Parathyroid adenoma (tissue), 2 donors: ENCODE results near the gene DSG3.

Experiments used
- H2AFZ ChIP-seq: fragments of 300-600 bp; sonication (generic); one replicate; pipeline ENCODE4 v1.7.0; 2017; ENCODE audit warnings: antibody characterized with exemption, mild to moderate bottlenecking
- H3K27ac ChIP-seq: fragments of 300-600 bp; sonication (generic); one replicate; pipeline ENCODE4 v1.7.0; 2017
- H3K27me3 ChIP-seq: fragments of 300-600 bp; sonication (generic); one replicate; pipeline ENCODE4 v1.7.0; 2017; ENCODE audit warnings: low read length; ENCODE audit not compliant: control insufficient read depth, insufficient read depth
- H3K36me3 ChIP-seq: fragments of 300-600 bp; sonication (generic); one replicate; pipeline ENCODE4 v1.7.0; 2017; ENCODE audit warnings: low read length; ENCODE audit not compliant: control insufficient read depth, insufficient read depth
- H3K4me1 ChIP-seq: fragments of 300-600 bp; sonication (generic); one replicate; pipeline ENCODE4 v1.7.0; 2017; ENCODE audit warnings: control low read depth
- H3K4me2 ChIP-seq: fragments of 300-600 bp; sonication (generic); one replicate; pipeline ENCODE4 v1.7.0; 2017; ENCODE audit warnings: low read length
- H3K4me3 ChIP-seq: fragments of 300-600 bp; sonication (generic); one replicate; pipeline ENCODE4 v1.7.0; 2017; ENCODE audit warnings: low read depth, low read length
- H3K79me2 ChIP-seq: fragments of 300-600 bp; sonication (generic); one replicate; pipeline ENCODE4 v1.7.0; 2017; ENCODE audit warnings: control low read depth
- H3K9ac ChIP-seq: fragments of 300-600 bp; sonication (generic); one replicate; pipeline ENCODE4 v1.7.0; 2017; ENCODE audit warnings: mild to moderate bottlenecking
- H3K9me3 ChIP-seq: fragments of 300-600 bp; sonication (generic); one replicate; pipeline ENCODE4 v1.7.0; 2017; ENCODE audit warnings: low read length; ENCODE audit not compliant: control insufficient read depth
- CTCF ChIP-seq: fragments of 300-600 bp; sonication (generic); IDR thresholded peaks from one replicate; pipeline ENCODE4 v1.7.0; 2017; ENCODE audit warnings: antibody characterized with exemption, mild to moderate bottlenecking
- donor health status: primary hyperparathyroidism.

The DSG3 gene

GRCh38 chr18:31516437-31516836, 68.9 kb downstream of the DSG3 start:
- TF ChIP-seq CTCF, result no peak
- no peaks in the 10 kb centered on the region for H3K9me3 ChIP-seq
- no peaks in the 10 kb centered on the region for H3K27me3 ChIP-seq
- no peak overlapping the region for H3K4me3 ChIP-seq
- H3K4me2 ChIP-seq, result no peak overlapping the region
- no peak overlapping the region for H2AFZ ChIP-seq
- peaks cover 24% of the 10 kb centered on the region for H3K4me1 ChIP-seq
- no peak overlapping the region for H3K9ac ChIP-seq
- H3K36me3 ChIP-seq, result no peaks in the 10 kb centered on the region
- H3K79me2 ChIP-seq, result peaks cover 22% of the 10 kb centered on the region
- no peak overlapping the region for H3K27ac ChIP-seq

- no peak for TF ChIP-seq CTCF
- Histone ChIP-seq H3K79me2 (no peaks in the 10 kb centered on the region), H3K27me3 (no peaks in the 10 kb centered on the region), H3K4me2 (no peak overlapping the region), H3K36me3 (no peaks in the 10 kb centered on the region), H3K4me1 (no peaks in the 10 kb centered on the region), H3K4me3 (no peak overlapping the region), H3K27ac (no peak overlapping the region), H2AFZ (no peak overlapping the region), H3K9me3 (no peaks in the 10 kb centered on the region), H3K9ac (no peak overlapping the region)
These were observed 78.8 kb downstream of the DSG3 start for GRCh38 chr18:31526374-31526773.
